Mucosa of gallbladder (tissue), 1 donor: ENCODE results near the gene ARSG. TPM values are rescaled to one million over a fixed set of nuclear protein-coding genes. Genes with fewer than 3 reads are reported as not detected.
"Not testable (repeated sequence)": the region's sequence is repeated elsewhere in the genome, so short reads cannot be mapped to it uniquely, and the experiment has no call there.

Experiments used
- DNase-seq: peaks from one replicate; pipeline ENCODE4 v3.0.0-alpha.2; 2020; ENCODE audit warnings: low spot score
- total RNA-seq: library from RNA; stranded (reverse); gene quantifications from one replicate; pipeline ENCODE4 v1.2.1, GENCODE V29; 2021
- donor health status: DM: no; HTN: no; CAD: no.

ARSG gene
- total RNA-seq, 1 donor from 2014 or later, result 2.0 TPM

DNA sequence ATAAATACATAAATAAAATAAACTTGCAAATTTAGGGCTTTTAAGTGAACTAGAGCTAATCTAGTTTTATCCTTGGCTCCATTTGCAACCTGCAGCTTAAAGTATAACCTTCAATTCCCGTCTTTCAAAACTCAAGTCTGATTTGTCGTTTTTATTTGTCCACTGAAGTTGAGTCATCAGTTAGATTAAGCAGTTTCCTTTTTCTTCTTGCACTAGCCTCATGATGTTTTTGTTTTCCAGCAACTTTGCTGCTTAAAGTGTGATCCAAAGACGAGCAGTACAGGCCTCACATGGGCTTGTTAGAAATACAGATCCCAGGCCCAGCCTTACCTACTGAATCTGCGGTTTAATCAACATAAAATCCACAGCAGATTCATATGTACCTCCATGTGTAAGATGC, 13.8 kb downstream of the ARSG start:
- DNase-seq, result no peak

DNA sequence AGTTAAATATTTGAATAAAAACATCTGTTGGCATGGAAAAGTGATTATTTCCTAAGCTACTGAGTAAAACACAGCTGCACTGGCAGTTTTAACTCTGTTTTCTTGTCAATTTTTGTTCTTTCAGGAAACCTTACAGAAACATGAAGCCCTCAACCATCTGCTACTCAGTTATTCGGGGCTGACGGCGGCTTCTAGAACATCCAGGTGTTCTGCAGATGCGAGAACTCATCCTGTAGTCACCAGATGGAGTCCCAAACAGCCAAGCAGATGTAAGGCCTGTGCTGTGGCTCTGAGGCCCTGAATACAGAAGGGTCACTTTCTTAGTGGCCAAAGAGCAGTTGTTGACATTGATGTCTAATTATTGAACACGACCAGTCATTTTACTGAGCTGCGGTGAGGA, 15.5 kb downstream of the ARSG start:
- DNase-seq, result no peak

GRCh38 chr17:68307443-68307842, 16.1 kb downstream of the ARSG start:
- DNase-seq, result no peak

DNA sequence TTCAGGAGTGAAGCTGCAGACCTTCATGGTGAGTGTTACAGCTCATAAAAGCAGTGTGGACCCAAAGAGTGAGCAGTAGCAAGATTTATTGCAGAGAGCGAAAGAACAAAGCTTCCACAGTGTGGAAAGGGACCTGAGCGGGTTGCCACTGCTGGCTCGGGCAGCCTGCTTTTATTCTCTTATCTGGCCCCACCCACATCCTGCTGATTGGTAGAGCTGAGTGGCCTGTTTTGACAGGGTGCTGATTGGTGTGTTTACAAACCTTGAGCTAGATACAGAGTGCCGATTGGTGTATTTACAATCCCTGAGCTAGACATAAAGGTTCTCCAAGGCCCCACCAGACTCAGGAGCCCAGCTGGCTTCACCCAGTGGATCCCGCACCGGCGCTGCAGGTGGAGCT, 17.2 kb downstream of the ARSG start:
- DNase-seq, result not testable (repeated sequence)

DNA sequence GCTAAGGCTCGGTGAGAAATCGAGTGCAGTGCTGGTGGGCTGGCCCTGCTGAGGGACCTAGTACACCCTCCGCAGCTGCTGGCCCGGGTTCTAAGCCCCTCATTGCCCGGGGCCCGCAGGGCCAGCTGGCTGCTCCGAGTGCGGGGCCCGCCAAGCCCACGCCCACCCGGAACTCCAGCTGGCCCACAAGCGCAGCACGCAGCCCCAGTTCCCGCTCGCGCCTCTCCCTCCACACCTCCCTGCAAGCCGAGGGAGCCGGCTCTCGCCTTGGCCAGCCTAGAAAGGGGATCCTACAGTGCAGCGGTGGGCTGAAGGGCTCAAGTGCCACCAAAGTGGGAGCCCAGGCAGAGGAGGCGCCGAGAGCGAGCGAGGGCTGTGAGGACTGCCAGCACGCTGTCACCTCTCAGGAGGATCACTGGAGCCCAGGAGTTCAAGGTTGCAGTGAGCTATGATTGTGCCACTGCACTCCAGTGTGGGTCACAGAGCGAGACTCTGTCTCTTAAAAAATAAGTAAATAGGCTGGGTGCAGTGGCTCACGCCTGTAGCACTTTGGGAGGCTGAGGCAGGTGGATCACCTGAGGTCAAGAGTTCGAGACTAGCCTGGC, 17.9 kb downstream of the ARSG start:
- DNase-seq, result not testable (repeated sequence)

DNA sequence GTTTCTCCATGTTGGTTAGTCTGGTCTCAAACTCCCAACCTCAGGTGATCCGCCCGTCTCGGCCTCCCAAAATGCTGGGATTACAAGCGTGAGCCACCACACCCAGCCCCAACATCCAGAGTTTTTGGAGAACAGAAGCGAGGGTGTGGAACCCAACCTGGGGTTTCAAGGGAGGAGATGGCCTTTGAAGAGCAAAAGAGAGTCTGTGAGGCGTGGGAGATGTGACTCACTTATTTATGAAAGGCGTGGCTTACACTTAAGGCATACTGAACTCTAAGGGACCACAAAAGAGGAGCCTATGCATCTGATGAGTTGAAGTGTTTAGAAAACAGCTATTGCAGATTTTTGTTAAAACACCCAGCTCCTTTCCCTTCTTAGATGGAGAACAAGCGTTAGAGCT, 18.9 kb downstream of the ARSG start:
- no peak for DNase-seq

DNA sequence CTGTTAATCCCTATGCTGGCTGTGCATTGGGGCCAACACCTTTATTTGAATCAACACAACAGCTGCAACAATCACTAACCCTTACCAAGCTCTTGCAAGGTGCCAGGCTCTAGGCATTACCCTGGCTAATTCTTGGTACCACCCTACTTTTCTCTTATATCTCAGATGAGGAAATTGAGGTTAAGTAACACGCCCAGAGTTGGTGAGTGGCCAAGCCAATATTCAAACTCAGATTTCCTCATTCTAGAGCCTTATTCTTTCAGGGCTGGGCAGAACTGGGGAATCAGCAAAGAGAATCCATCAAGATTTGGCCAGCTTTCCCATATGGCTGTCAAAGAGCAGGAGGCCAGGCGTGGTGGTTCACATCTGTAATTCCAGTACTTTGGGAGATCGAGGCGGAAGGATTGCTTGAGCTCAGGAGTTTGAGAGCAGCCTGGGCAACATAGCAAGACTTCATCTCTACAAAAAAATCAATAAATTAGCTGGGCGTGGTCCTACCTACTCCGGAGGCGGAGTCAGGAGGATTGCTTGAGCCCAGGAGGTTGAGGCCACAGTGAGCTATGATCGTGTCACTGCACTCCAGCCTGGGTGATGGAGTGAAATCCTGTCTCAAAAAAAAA, 23.7 kb downstream of the ARSG start:
- DNase-seq, result peak; percentile 34

DNA sequence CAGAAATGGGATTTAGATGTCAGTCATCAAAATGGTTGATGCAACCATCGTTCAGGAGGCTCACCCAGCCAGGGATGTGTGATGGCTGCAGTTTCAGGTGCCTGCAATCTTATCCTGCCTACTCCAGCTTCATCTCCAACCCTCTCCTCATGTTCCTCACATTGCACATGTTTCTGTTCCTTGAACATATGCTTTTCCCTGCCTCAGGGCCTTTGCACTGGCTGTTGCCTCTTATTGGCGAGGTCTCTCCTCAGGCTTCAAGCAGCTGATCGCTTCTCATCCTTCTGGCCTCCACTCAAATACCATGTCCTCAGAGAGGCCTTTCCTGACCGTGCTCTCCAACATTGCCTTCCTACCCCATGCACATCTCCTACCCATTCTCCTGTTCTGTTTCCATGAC, 24.6 kb downstream of the ARSG start:
- DNase-seq, result no peak

DNA sequence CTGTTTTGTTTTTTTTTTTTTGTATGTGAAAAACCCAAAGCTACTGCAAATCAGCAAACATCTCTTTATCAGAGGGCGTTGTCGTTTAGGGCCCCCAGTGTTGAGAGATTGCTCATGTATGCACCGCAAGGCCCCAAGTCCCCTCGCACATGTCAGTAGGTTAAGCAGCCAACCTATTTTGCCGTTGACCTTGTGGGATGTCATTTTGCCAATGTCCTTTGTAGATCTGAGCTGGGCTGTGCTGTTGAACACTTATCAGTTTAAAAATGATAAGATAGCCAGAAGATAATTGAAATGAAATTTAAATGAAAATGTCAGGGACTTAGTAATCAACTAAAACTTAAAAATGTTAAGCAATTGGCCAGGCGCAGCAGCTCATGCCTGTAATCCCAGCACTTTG, 26.2 kb downstream of the ARSG start:
- DNase-seq, result no peak

DNA sequence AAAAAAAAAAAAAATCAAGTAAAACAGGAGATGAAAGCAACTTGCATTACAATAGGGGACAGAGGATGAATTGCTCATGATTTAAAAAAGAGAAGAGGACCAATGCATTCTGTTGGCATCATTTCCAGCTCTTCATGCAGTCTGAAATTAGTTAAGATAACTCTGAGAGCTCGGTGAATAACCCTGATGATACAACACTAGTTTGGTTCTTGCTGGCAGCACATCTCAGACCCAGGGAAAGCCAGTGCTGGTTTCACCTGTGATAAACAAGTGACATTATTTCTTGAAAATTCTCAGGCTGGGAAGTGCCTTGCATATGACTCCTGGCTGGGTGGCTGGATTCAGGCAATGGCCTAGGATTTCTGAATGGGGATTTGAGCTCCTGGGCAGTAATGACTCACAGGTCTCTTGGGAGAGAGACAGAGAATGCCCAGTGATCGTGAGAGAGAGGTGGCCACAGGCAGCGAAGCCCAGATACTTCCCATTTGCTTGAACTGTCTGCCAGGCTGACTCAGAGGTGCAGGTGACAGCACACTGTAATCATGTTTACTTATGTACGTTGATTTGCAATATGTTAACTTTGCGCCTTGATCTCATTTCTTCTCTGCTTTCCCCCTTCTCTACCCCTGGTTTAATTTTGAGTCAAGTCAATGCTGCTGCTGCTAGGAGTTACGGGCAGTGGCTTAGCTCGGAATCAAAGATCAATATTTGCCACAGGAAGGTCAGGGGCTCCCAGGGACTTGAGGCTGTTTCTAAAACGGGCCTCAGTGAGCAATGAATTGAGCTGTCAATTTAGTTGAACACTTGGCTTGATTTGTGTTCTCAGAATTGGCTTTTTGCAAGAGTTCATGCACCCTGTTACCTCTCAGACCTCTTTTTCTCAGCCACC, 27.1 kb downstream of the ARSG start:
- DNase-seq, result peak; percentile 21

- no peak for DNase-seq
These were observed 28.3 kb downstream of the ARSG start for GRCh38 chr17:68319410-68320162.

DNA sequence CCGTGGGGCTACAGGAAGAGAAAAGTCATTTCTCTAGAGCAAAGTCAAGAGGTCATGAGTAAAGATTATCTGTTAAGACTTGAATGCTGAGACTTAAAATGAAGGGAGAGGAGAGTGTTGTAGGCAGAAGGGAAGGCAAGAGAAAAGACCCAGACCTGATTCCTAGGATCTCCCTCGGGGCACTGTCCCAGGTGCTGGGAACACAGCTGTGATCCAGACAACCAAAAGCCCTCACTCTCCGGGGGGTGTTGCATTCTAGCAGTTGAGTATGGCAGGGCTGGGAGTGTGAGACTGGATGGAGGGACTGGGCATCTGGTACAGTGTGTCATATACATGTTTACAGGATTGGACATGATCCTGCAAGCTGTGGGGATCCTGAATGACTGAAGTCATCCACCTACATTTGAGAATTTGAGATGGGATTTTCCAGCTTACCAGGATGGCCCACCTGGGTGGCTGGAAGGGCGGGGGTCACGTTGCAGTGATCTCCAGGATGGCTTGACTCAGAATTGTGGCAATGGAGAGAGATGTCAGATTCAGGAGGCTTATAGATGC, 29.1 kb downstream of the ARSG start:
- no peak for DNase-seq

- DNase-seq, result no peak
These were observed 29.8 kb downstream of the ARSG start for GRCh38 chr17:68320943-68321555.

GRCh38 chr17:68321556-68321954, 30.3 kb downstream of the ARSG start:
- DNase-seq, result no peak

- no peak for DNase-seq
These were observed 31.3 kb downstream of the ARSG start for GRCh38 chr17:68322630-68323029.

DNA sequence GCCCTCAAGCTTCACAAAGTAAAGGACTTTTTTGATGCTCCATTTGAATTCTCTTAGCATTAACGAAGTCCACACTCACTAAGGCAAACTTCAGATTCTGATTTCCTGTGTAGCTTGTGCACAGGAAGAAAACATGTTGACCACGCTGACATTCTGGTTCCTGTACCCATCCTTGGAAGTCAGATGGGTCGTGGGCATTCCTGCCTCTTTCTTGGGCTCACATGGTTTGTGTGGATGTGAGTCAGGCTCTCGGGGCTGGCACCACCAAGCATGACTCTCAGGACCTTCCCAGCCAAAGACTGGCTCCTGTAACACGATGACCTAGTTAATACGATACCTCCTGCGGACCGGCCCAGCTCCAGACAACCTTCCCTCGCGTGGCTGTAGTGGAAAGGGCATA, 32.8 kb downstream of the ARSG start:
- DNase-seq, result no peak

DNA sequence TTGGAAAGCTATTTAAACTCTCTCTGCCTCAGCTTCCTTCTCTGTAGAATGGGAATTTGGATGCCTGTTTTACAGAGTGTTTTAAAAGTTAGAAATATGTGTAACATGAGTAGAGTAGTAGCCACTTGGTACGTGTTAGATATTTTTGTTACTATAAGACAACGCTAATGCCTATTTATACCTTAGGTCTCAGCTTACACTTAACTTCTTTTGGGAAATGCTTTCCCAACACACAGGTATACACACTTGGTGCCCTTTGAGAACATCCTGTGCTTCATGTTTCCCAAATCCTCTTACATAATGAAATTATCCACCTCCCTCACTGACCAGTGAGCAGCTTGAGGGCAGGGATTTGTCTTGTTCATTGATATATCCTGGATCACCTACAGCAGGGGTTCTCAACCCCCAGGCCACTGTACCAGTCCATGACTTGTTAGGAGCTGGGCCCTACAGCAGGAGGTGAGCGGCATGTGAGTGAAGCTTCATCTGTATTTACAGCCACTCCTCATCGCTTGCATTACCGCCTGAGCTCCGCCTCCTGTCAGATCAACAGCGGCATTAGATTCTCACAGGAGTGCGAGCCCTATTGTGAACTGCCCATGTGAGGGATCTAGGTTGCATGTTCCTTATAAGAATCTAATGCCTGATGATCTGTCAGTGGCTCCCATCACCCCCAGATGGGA, 33.5 kb downstream of the ARSG start:
- DNase-seq, result no peak

DNA sequence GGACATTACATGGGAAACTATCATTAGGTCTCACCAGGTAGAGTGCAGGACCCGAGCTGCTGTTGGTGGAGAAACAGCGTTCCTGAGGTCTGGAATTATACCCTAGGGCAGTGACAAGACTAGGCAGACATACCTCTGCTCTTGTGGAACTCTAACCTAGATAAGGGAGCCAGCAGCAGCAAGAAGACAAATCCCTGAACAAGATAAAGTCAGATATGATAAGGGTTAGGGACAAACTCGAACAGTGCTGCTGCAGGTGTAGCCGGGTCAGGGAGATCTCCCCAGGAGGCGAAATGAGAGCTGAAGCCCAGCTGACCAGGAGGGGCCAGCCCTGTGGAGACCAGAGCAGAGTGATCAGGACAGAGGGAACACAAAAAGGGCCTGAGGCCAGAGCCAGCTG, 34.7 kb downstream of the ARSG start:
- no peak for DNase-seq

DNA sequence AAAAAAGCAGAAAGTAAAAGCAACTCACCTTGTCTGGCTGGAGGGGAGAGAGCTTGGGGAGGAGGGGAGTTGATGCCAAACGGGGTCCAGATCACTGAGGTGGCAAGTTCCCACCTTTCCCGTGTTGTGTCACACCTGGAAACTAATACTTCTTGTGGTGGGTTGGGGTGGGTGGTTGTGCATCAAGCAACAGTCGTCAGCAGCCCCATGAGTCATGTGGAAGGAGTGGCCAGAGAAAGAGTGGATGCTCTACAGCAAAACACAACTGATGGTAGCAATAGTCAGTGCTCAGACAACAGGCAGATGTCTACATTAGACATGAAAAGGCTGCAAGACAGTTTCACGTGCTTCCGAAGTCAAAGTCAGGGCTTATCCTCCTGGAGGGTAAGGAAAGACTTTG, 35.4 kb downstream of the ARSG start:
- DNase-seq, result no peak

- no peak for DNase-seq
These were observed 36.7 kb downstream of the ARSG start for GRCh38 chr17:68327823-68328557.
